GM19468 (cell line): ENCODE measurements around the gene B4GALNT4.
"Not testable (repeated sequence)": the region's sequence is repeated elsewhere in the genome, so short reads cannot be mapped to it uniquely, and the experiment has no call there.

Source experiments
- ATAC-seq: cut with Tn5 transposase; IDR thresholded peaks from one replicate; pipeline ENCODE4 v1.9.1; 2021; ENCODE audit warnings: mild to moderate bottlenecking, moderate library complexity, moderate number of reproducible peaks; ENCODE audit not compliant: unreplicated experiment; ENCODE audit errors: extremely low read depth

The B4GALNT4 gene

GRCh38 chr11:390175-390574, 20.9 kb downstream of the B4GALNT4 start:
- no peak for ATAC-seq

- no peak for ATAC-seq
Measured at GRCh38 chr11:391117-392017, 22.1 kb downstream of the B4GALNT4 start.

GRCh38 chr11:392102-392777, 22.9 kb downstream of the B4GALNT4 start:
- ATAC-seq, result no peak

GRCh38 chr11:393219-394033, 24.1 kb downstream of the B4GALNT4 start:
- ATAC-seq, result no peak

- no peak for ATAC-seq
Measured at GRCh38 chr11:394034-394857, 24.9 kb downstream of the B4GALNT4 start, which contains the start of gene PKP3. Gene PKP3, plus strand, starts transcription at chr11:394209. Its CDS starts 84 bp downstream, at chr11:394293.

GRCh38 chr11:394858-395655, 25.8 kb downstream of the B4GALNT4 start:
- no peak for ATAC-seq

GRCh38 chr11:395866-396265, 26.6 kb downstream of the B4GALNT4 start:
- ATAC-seq, result no peak

- no peak for ATAC-seq
Measured at GRCh38 chr11:396511-396947, 27.2 kb downstream of the B4GALNT4 start.

GRCh38 chr11:396948-397548, 27.7 kb downstream of the B4GALNT4 start:
- no peak for ATAC-seq

GRCh38 chr11:398826-399225, 29.5 kb downstream of the B4GALNT4 start:
- no peak for ATAC-seq

- ATAC-seq, result no peak
Measured at GRCh38 chr11:399731-400211, 30.5 kb downstream of the B4GALNT4 start.

- no peak for ATAC-seq
Measured at GRCh38 chr11:400241-400689, 31.0 kb downstream of the B4GALNT4 start.

GRCh38 chr11:401196-401595, 31.9 kb downstream of the B4GALNT4 start:
- ATAC-seq, result not testable (repeated sequence)

- no peak for ATAC-seq
Measured at GRCh38 chr11:403021-403760, 33.9 kb downstream of the B4GALNT4 start.

- no peak for ATAC-seq
Measured at GRCh38 chr11:403761-404431, 34.6 kb downstream of the B4GALNT4 start.

GRCh38 chr11:404551-405264, 35.4 kb downstream of the B4GALNT4 start:
- no peak for ATAC-seq
